Measurements from ENCODE around the gene MMAB. TPM values are rescaled to one million over a fixed set of nuclear protein-coding genes. Genes with fewer than 3 reads are reported as not detected.

The MMAB gene
- polyA plus RNA-seq, 6 donors from 2014 or later, result 24.0 to 39.5 (median 36.0) TPM

DNA sequence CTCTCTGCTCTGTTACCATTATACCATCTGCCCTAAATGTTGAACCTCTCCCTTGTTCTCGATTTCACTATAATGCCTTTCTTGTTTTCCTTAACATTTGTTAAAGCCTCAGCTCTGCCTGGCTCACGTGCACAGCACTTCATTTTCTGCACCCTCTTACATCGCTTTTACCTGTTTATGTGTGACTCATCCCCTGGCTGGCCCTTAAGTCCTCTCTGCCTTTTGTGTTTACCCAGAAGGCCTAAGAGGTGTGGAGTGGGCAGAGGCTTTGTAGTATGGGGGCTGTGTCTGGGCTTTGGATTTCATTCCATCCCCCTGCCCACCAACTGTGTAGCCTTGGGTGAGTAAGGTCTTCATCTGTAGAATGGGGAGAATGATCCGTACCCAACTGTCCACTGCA is 59.3 kb downstream of the MMAB start:
- DNase-seq, result no peak
- no peak for ATAC-seq (ENCODE audit: low read depth in 2 of 2)
- Mint-ChIP-seq H3K9me3 (no peaks in the 10 kb centered on the region), H3K4me1 (peaks cover 3 to 8% (median 5%) of the 10 kb centered on the region in 3 donors), H3K27me3 (no peaks in the 10 kb centered on the region), H3K36me3 (peaks cover 59 to 71% of the 10 kb centered on the region in 2 donors), H3K4me3 (no peak overlapping the region), H3K27ac (peak overlapping the region in 1 of 6 donors; percentile 62)

- Mint-ChIP-seq H3K27ac (peak overlapping the region in 2 of 6 donors; percentile 58 to 75), H3K9me3 (no peaks in the 10 kb centered on the region), H3K36me3 (peaks cover 57 to 72% of the 10 kb centered on the region in 2 donors), H3K4me3 (no peak overlapping the region), H3K4me1 (peaks cover 3 to 5% (median 5%) of the 10 kb centered on the region in 3 donors), H3K27me3 (no peaks in the 10 kb centered on the region)
- no peak for DNase-seq
- no peak for ATAC-seq (ENCODE audit: low read depth in 2 of 2)
Observed at GRCh38 chr12:109513051-109513450, 60.3 kb downstream of the MMAB start.

GRCh38 chr12:109512608-109513007 is 60.7 kb downstream of the MMAB start:
- Mint-ChIP-seq H3K27ac (peak overlapping the region in 2 of 6 donors; percentile 58 to 75), H3K4me3 (no peak overlapping the region), H3K36me3 (peaks cover 53 to 68% of the 10 kb centered on the region in 2 donors), H3K9me3 (no peaks in the 10 kb centered on the region), H3K27me3 (no peaks in the 10 kb centered on the region), H3K4me1 (peaks cover 3 to 5% (median 5%) of the 10 kb centered on the region in 3 donors)
- DNase-seq, result no peak
- no peak for ATAC-seq (ENCODE audit: low read depth in 2 of 2)

GRCh38 chr12:109510196-109510595 is 63.1 kb downstream of the MMAB start:
- no peak overlapping the region for H3K4me3 Mint-ChIP-seq
- H3K36me3 Mint-ChIP-seq, result peaks cover 48 to 71% of the 10 kb centered on the region in 2 donors
- DNase-seq (no peak), ATAC-seq (ENCODE audit: low read depth in 2 of 2) (no peak)
- H3K9me3 Mint-ChIP-seq, result no peaks in the 10 kb centered on the region
- no peaks in the 10 kb centered on the region for H3K27me3 Mint-ChIP-seq
- peaks cover 3 to 5% (median 5%) of the 10 kb centered on the region in 3 donors for H3K4me1 Mint-ChIP-seq
- no peak overlapping the region for H3K27ac Mint-ChIP-seq

GRCh38 chr12:109504068-109504467 is 69.2 kb downstream of the MMAB start:
- peaks cover 23 to 45% of the 10 kb centered on the region in 2 donors for H3K36me3 Mint-ChIP-seq

More at GRCh38 chr12:109504068-109504467, 69.2 kb downstream of the MMAB start:
- Mint-ChIP-seq H3K9me3 (no peaks in the 10 kb centered on the region), H3K27me3 (no peaks in the 10 kb centered on the region), H3K27ac (peak overlapping the region in 1 of 6 donors; percentile 52), H3K4me1 (peaks cover 0 to 8% (median 0%) of the 10 kb centered on the region in 3 donors), H3K4me3 (no peak overlapping the region)
- DNase-seq (no peak), ATAC-seq (ENCODE audit: low read depth in 2 of 2) (no peak)

Other genes with a start within 250 kb of the MMAB start
- not detected for gene MYO1H, start 225.6 kb downstream of the MMAB start, polyA plus RNA-seq (ENCODE audit: low read depth in 6 of 6)
- 10 to 100 TPM; 15.6 to 19.8 (median 17.1) TPM for gene KCTD10, start 96.2 kb downstream of the MMAB start, polyA plus RNA-seq (ENCODE audit: low read depth in 6 of 6)
- gene UBE3B, start 95.9 kb downstream of the MMAB start, polyA plus RNA-seq (ENCODE audit: low read depth in 6 of 6), result 10 to 100 TPM; 19.8 to 30.1 (median 24.4) TPM
- 1 to 10 TPM; 2.8 to 4.6 (median 3.6) TPM for gene MVK, start 290 bp upstream of the MMAB start, polyA plus RNA-seq (ENCODE audit: low read depth in 6 of 6)
- under 1 TPM in 2 of 6 donors, not detected in 4; 0.29 to 0.30 TPM for gene FAM222A, start 140.3 kb upstream of the MMAB start, polyA plus RNA-seq (ENCODE audit: low read depth in 6 of 6)